Naive thymus-derived CD4-positive, alpha-beta T cell (primary cell): ENCODE results near the gene TNS3. TPM values are rescaled to one million over a fixed set of nuclear protein-coding genes. Genes with fewer than 3 reads are reported as not detected.

Source experiments
- ATAC-seq: fragments of 150-1000 bp; cut with Tn5 transposase; 2 replicates; pipeline ENCODE4 v1.10.0; 2021; ENCODE audit warnings: mild to moderate bottlenecking, moderate library complexity
- CTCF ChIA-PET: fragments of 350-600 bp; sonication (Branson Sonifier 250); formaldehyde crosslinking; loops from one replicate; lab custom pipeline; 2021; ENCODE audit warnings: antibody characterized with exemption; lab: Charles Lee
- POLR2A ChIA-PET: fragments of 350-600 bp; sonication (Branson Sonifier 250); formaldehyde crosslinking; loops from one replicate; lab custom pipeline; 2021; ENCODE audit warnings: antibody characterized with exemption, inconsistent platforms; lab: Charles Lee
- DNase-seq, 9 donors: peaks; one replicate each; pipeline versions ENCODE4 v3.0.0 to v3.0.0-alpha.2; 2020 to 2022; ENCODE audit warnings: mixed read lengths in 1 of 9
- H3K27ac ChIP-seq: one replicate; pipeline ENCODE4 v1.7.0; 2013; ENCODE audit warnings: mild to moderate bottlenecking, low read depth, low read length, moderate library complexity
- H3K27me3 ChIP-seq, 2 donors: one replicate each; pipeline ENCODE4 v1.7.0; 2013; ENCODE audit warnings: low read length in 2 of 2, mild to moderate bottlenecking in 2 of 2, moderate library complexity in 2 of 2; ENCODE audit not compliant: control insufficient read depth in 2 of 2, insufficient read depth in 2 of 2
- H3K36me3 ChIP-seq, 3 experiments: 1 replicate in 2 of 3; 2 replicates in 1 of 3; pipeline ENCODE4 v1.7.0; 2013; ENCODE audit warnings: low read length in 3 of 3, mild to moderate bottlenecking in 3 of 3, moderate library complexity in 1 of 3; ENCODE audit not compliant: insufficient read depth in 3 of 3, control insufficient read depth in 2 of 3
- H3K4me1 ChIP-seq, 2 donors: one replicate each; pipeline ENCODE4 v1.7.0; 2013; ENCODE audit warnings: low read length in 2 of 2, mild to moderate bottlenecking in 2 of 2, moderate library complexity in 1 of 2; ENCODE audit not compliant: control insufficient read depth in 2 of 2, insufficient read depth in 2 of 2
- H3K4me3 ChIP-seq: 2 replicates; pipeline ENCODE4 v1.7.0; 2013; ENCODE audit warnings: mild to moderate bottlenecking, low read length
- H3K9me3 ChIP-seq, 3 experiments: 1 replicate in 2 of 3; 2 replicates in 1 of 3; pipeline ENCODE4 v1.7.0; 2013; ENCODE audit warnings: low read length in 3 of 3; ENCODE audit not compliant: control insufficient read depth in 2 of 3
- H3K27ac Mint-ChIP-seq, 9 donors: one replicate each; pipeline ENCODE4 v1.8.0; 2020 to 2022; ENCODE audit warnings: mixed read lengths in 9 of 9, mild to moderate bottlenecking in 8 of 9, moderate library complexity in 5 of 9, inconsistent platforms in 2 of 9
- H3K27me3 Mint-ChIP-seq, 5 donors: one replicate each; pipeline ENCODE4 v1.8.0; 2021 to 2022; ENCODE audit warnings: mixed read lengths in 5 of 5, mild to moderate bottlenecking in 1 of 5
- H3K36me3 Mint-ChIP-seq, 5 donors: one replicate each; pipeline ENCODE4 v1.8.0; 2020 to 2022; ENCODE audit warnings: mixed read lengths in 5 of 5, mild to moderate bottlenecking in 3 of 5, inconsistent platforms in 1 of 5
- H3K4me1 Mint-ChIP-seq, 7 donors: one replicate each; pipeline ENCODE4 v1.8.0; 2020 to 2022; ENCODE audit warnings: mixed read lengths in 7 of 7, mild to moderate bottlenecking in 3 of 7, inconsistent platforms in 1 of 7
- H3K4me3 Mint-ChIP-seq, 10 donors: one replicate each; pipeline ENCODE4 v1.8.0; 2020 to 2022; ENCODE audit warnings: mild to moderate bottlenecking in 10 of 10, mixed read lengths in 10 of 10, moderate library complexity in 6 of 10, inconsistent platforms in 2 of 10
- H3K9me3 Mint-ChIP-seq, 11 donors: one replicate each; pipeline ENCODE4 v1.8.0; 2020 to 2022; ENCODE audit warnings: mixed read lengths in 11 of 11, mild to moderate bottlenecking in 4 of 11, inconsistent platforms in 1 of 11, moderate library complexity in 1 of 11
- intact Hi-C, 2 donors: fragments of 100-400 bp; cut with micrococcal nuclease; formaldehyde crosslinking; loops; one replicate each; pipeline ENCODE4 v1.15.1; 2023
- polyA plus RNA-seq, 2 donors: library from polyadenylated mRNA; unstranded; fragments of 300-500 nt; fragmentation: Illumina TruSeq; gene quantifications; one replicate each; pipeline ENCODE4 v1.2.3, GENCODE V29; 2021
- total RNA-seq, 6 experiments: library from RNA in 5 of 6; stranded (reverse) in 5 of 6; gene quantifications; 1 replicate in 5 of 6; 2 replicates in 1 of 6; pipeline ENCODE4 v1.2.3 and lab custom pipeline; 2021 to 2026

The TNS3 gene
- total and polyA plus RNA-seq, 7 experiments from 2014 or later = 0.85 to 38.3 (median 2.6) TPM; not detected in 2

DNA sequence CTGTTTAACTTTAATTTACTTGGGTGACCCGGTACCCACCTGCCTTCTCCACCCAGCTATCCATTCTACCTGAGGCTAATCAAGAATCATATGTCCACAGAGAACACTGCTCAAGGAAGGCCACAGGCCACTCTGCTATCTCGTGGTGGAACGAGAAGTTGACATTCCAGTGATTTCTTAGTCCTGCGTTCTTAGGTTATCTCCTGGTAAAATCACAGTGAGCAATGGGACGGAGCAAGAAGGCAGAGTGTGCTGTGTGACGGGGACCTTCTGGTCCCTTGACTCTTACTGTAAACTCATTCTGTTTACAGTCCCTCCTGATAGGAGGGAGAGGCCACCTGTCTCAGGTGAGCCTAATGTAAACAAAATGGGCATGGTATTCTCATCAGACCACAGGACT lies 256.6 kb downstream of the TNS3 start:
- ChIA-PET CTCF (no interaction called here), POLR2A (no interaction called here)
- ATAC-seq (no peak), DNase-seq (no peak)
- intact Hi-C loops = no loop called here
- Histone ChIP-seq H3K9me3 (no peaks in the 10 kb centered on the region), H3K27me3 (no peaks in the 10 kb centered on the region), H3K27ac (no peak overlapping the region), H3K4me1 (no peaks in the 10 kb centered on the region), H3K4me3 (no peak overlapping the region), H3K36me3 (no peaks in the 10 kb centered on the region)
- Mint-ChIP-seq H3K4me3 (no peak overlapping the region), H3K27ac (no peak overlapping the region), H3K4me1 (no peaks in the 10 kb centered on the region), H3K27me3 (peaks cover 0 to 9% (median 0%) of the 10 kb centered on the region in 5 donors), H3K36me3 (no peaks in the 10 kb centered on the region), H3K9me3 (no peaks in the 10 kb centered on the region)

DNA sequence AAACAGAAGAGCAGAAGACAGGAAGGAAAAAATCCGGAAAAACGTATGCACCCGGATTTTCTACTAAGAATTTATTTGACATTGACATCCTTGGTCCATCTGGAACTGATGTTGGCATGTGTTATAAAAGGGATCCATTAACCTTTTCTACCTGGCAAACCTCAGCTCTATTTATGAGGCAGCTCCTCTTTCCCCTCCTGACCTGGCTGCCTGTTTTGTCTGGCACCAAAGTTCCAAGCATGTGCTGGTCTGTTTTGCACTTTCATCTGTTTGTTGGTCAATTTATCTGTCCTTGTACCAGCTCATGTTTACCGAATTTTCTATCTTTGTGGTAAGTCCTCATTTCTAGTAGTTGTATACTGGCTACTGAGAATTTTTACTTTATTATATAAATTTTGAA lies 258.0 kb downstream of the TNS3 start:
- H3K36me3 ChIP-seq = no peaks in the 10 kb centered on the region
- no peak for ATAC-seq
- no peaks in the 10 kb centered on the region for H3K9me3 ChIP-seq
- intact Hi-C loops = no loop called here
- H3K4me3 ChIP-seq = no peak overlapping the region
- ChIA-PET POLR2A (no interaction called here), CTCF (no interaction called here)
- no peak for DNase-seq
- H3K36me3 Mint-ChIP-seq = no peaks in the 10 kb centered on the region
- peaks cover 0 to 4% (median 0%) of the 10 kb centered on the region in 5 donors for H3K27me3 Mint-ChIP-seq
- peaks cover 0 to 2% (median 0%) of the 10 kb centered on the region in 11 donors for H3K9me3 Mint-ChIP-seq
- no peak overlapping the region for H3K27ac Mint-ChIP-seq
- no peaks in the 10 kb centered on the region for H3K27me3 ChIP-seq
- no peaks in the 10 kb centered on the region for H3K4me1 ChIP-seq
- no peak overlapping the region for H3K4me3 Mint-ChIP-seq
- no peak overlapping the region for H3K27ac ChIP-seq
- no peaks in the 10 kb centered on the region for H3K4me1 Mint-ChIP-seq

DNA sequence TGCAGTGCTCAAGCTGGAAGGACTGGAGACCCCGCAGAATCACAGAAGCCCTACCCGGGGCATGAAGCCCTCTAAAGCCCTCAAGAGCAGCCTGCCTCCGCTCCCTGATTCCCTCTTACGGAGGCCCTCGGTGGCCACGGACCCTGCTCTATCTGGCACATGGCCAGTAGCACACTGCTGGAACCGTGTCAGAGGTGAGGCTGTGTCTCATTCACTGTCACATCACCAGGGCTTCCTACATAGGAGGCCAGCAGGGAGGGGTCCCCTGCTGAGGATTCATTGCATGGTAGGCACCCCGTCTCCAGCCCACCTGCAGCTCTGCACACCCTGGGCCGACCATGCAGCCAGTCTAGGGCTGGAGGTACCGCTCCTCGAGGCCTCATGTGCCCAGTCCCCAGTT lies 259.2 kb downstream of the TNS3 start:
- Histone ChIP-seq H3K4me1 (no peaks in the 10 kb centered on the region), H3K4me3 (no peak overlapping the region), H3K27me3 (no peaks in the 10 kb centered on the region), H3K36me3 (no peaks in the 10 kb centered on the region), H3K27ac (no peak overlapping the region), H3K9me3 (no peaks in the 10 kb centered on the region)
- Mint-ChIP-seq H3K27ac (no peak overlapping the region), H3K36me3 (no peaks in the 10 kb centered on the region), H3K4me3 (no peak overlapping the region), H3K9me3 (peaks cover 0 to 4% (median 0%) of the 10 kb centered on the region in 11 donors), H3K4me1 (no peaks in the 10 kb centered on the region), H3K27me3 (peaks cover 0 to 2% (median 0%) of the 10 kb centered on the region in 5 donors)
- DNase-seq = no peak
- ChIA-PET POLR2A (no interaction called here), CTCF (no interaction called here)
- intact Hi-C loops = no loop called here
- ATAC-seq = no peak

DNA sequence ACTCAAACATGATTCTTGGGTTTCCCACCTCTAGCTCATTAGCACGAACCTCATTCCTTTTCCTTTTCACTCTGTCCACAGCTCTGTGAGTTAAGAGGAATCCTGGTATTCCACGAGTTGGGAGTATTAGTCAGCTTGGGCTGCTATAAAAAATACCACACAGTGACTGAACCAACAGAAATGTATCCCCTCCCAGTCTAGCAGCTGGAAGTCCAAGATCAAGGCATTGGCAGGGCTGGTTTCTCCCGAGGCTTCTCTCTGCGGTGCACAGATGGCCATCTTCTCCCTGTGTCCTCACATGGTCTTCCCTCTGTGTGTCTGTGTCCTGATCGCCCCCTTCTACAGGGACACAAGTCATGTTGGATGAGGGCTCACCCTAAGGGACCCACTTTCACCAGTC lies 261.6 kb downstream of the TNS3 start:
- H3K27ac Mint-ChIP-seq = no peak overlapping the region
- H3K9me3 ChIP-seq = no peaks in the 10 kb centered on the region
- H3K27me3 ChIP-seq = no peaks in the 10 kb centered on the region
- no peak overlapping the region for H3K4me3 Mint-ChIP-seq
- ChIA-PET POLR2A (no interaction called here), CTCF (no interaction called here)
- H3K36me3 Mint-ChIP-seq = peaks cover 0 to 2% (median 0%) of the 10 kb centered on the region in 5 donors
- DNase-seq (no peak), ATAC-seq (no peak)
- H3K9me3 Mint-ChIP-seq = peaks cover 0 to 7% (median 0%) of the 10 kb centered on the region in 11 donors
- peaks cover 0 to 4% (median 0%) of the 10 kb centered on the region in 5 donors for H3K27me3 Mint-ChIP-seq
- no peaks in the 10 kb centered on the region for H3K4me1 ChIP-seq
- no peak overlapping the region for H3K4me3 ChIP-seq
- intact Hi-C loops = no loop called here
- H3K27ac ChIP-seq = no peak overlapping the region
- H3K4me1 Mint-ChIP-seq = peaks cover 0 to 5% (median 0%) of the 10 kb centered on the region in 7 donors
- H3K36me3 ChIP-seq = no peaks in the 10 kb centered on the region

DNA sequence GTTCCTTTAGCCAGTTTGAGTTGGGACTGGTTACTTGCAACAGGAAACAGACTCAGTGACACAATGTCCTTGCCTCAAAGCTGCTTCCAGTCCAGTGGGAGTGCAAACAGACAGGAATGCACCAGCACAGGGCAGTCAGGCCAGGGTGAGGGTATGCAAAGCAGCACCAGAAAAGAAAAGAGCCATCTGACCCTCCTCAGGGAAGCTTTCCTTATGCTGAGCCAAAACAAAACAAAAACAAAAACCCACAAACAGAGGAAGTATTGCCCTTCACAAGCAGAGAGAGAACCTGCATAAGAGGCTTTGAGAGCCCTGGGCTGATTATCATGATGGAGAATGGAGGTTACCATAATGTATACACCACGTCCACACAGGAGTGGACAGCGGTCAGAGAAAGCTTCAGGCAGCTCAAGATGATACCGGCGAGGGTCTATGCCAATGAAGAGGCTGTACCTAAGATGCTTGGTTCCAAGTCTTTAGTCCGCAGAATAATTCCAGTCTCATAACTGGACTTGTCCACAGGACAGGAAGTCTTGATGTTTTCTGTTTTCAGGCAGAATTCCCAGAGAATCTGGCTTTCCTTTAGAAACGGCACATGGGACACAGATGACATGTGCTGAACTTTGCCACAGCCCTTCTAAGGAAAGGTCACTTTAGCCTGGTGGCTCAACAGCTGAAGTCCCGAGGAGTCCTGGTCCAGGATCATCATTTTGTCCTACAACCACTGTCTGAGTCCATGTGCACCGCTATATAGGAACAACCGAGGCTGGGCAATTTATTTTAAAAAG lies 263.3 kb downstream of the TNS3 start:
- CTCF ChIA-PET = no interaction called here
- ATAC-seq = no peak
- peaks cover 0 to 5% (median 0%) of the 10 kb centered on the region in 5 donors for H3K27me3 Mint-ChIP-seq

DNA sequence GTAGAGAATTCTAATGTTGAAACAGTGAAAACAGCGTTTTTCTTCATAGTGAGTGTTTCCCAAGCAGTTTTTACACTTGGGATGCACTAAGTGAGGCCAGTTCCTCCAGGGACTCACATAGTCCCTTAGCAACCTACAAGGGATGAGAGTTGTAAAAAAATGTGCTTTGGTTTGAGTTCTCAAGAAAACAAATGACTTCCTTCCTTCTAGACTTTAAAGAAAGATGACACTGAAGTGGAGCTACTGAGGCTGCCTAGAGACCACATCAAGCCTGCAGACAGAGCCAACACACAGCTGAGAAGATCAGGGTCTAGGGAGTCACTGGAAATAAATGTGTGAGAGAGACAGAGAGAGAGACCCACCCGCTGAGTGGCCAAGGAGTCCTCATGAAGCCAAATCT lies 264.4 kb downstream of the TNS3 start:
- DNase-seq (no peak), ATAC-seq (no peak)
- H3K4me1 ChIP-seq = no peaks in the 10 kb centered on the region
- no peak overlapping the region for H3K4me3 Mint-ChIP-seq
- H3K36me3 ChIP-seq = no peaks in the 10 kb centered on the region
- no peak overlapping the region for H3K4me3 ChIP-seq
- intact Hi-C loops = no loop called here
- H3K9me3 Mint-ChIP-seq = peaks cover 0 to 7% (median 0%) of the 10 kb centered on the region in 11 donors
- peaks cover 0 to 11% (median 0%) of the 10 kb centered on the region in 5 donors for H3K27me3 Mint-ChIP-seq
- H3K36me3 Mint-ChIP-seq = peaks cover 0 to 3% (median 0%) of the 10 kb centered on the region in 5 donors
- no peak overlapping the region for H3K27ac ChIP-seq
- peak overlapping the region in 1 of 9 donors; percentile 58 for H3K27ac Mint-ChIP-seq
- peaks cover 0 to 5% (median 0%) of the 10 kb centered on the region in 7 donors for H3K4me1 Mint-ChIP-seq
- no peaks in the 10 kb centered on the region for H3K9me3 ChIP-seq
- ChIA-PET POLR2A (no interaction called here), CTCF (no interaction called here)
- no peaks in the 10 kb centered on the region for H3K27me3 ChIP-seq

More for the DNA sequence above, 263.3 kb downstream of the TNS3 start:
- Mint-ChIP-seq H3K27ac (peak overlapping the region in 1 of 9 donors; percentile 4), H3K36me3 (peaks cover 0 to 3% (median 0%) of the 10 kb centered on the region in 5 donors), H3K4me1 (peaks cover 0 to 5% (median 0%) of the 10 kb centered on the region in 7 donors), H3K4me3 (no peak overlapping the region), H3K9me3 (peaks cover 0 to 7% (median 0%) of the 10 kb centered on the region in 11 donors)
- Histone ChIP-seq H3K9me3 (no peaks in the 10 kb centered on the region), H3K27me3 (no peaks in the 10 kb centered on the region), H3K4me3 (no peak overlapping the region), H3K36me3 (no peaks in the 10 kb centered on the region), H3K27ac (no peak overlapping the region), H3K4me1 (no peaks in the 10 kb centered on the region)
- intact Hi-C loops = no loop called here
- DNase-seq = no peak
- POLR2A ChIA-PET = no interaction called here
